ENCODE results near the gene AP2A2.
A peak's percentile ranks its signal among the peaks of the same experiment; 100 is the strongest.

AP2A2 gene

DNA sequence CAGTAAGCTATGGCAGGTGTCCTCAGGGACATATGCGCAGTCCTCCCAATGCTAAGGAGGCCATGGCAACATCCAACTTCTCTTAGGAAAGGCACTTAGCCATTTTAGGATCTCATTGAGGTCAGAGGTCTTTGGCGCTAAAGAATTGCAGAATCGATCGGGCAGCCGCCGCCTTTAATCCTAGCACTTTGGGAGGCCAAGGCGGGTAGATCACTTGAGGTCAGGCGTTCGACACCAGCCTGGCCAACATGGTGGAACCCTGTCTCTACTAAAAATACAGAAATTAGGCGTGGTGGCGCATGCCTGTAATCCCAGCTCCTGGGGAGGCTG, 13.8 kb upstream of the AP2A2 start:
- TF ChIP-seq POLR2AphosphoS5 (IDR thresholded peaks at IDR 0.05; ENCODE audit: borderline replicate concordance, low read depth, low read length) (no peak), EZH2 (IDR thresholded peaks at IDR 0.05) (no peak), FOXP2 (optimal IDR thresholded peaks at IDR 0.05; ENCODE audit: control extremely low read depth, extremely low read length, insufficient read depth) (no peak)
- H3K9me3 ChIP-seq (ENCODE audit: low read depth, low read length): no peaks in the 10 kb centered on the region
- peak overlapping the region; percentile 89 for H3K9ac ChIP-seq (ENCODE audit: insufficient read length)
- no peak for DNase-seq (ENCODE audit: low read depth, low spot score)
- peak overlapping the region; percentile 83 for H3K4me3 ChIP-seq
- H3K27ac ChIP-seq: no peak overlapping the region
- peaks cover 2% of the 10 kb centered on the region; the same call in 1 of the 2 replicates for H3K36me3 ChIP-seq (ENCODE audit: insufficient read depth, low read length)

DNA sequence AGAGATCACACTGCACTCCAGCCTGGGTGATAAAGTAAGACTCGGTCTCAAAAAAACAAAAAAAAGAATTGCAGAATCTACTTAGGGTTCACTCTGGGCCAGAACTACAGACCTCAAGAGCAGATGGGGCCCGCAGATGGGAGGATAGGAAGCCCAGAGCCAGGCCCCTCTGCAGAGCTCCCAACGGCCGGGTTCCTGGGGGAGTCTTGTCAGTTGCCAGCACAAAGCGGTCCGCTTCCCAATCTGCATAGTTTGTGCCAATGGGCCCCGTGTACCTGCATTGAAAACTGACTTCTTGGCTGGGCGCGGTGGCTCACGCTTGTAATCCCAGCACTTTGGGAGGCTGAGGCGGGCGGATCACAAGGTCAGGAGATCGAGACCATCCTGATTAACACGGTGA, 13.4 kb upstream of the AP2A2 start:
- no peak overlapping the region for H3K9ac ChIP-seq (ENCODE audit: insufficient read length)
- H3K4me3 ChIP-seq: no peak overlapping the region
- no peak for TF ChIP-seq EZH2 (IDR thresholded peaks at IDR 0.05)
- TF ChIP-seq POLR2AphosphoS5 (IDR thresholded peaks at IDR 0.05; ENCODE audit: borderline replicate concordance, low read depth, low read length): no peak
- no peak for TF ChIP-seq FOXP2 (optimal IDR thresholded peaks at IDR 0.05; ENCODE audit: control extremely low read depth, extremely low read length, insufficient read depth)
- H3K9me3 ChIP-seq (ENCODE audit: low read depth, low read length): no peaks in the 10 kb centered on the region
- DNase-seq (ENCODE audit: low read depth, low spot score): no peak
- peaks cover 2% of the 10 kb centered on the region; the same call in 1 of the 2 replicates for H3K36me3 ChIP-seq (ENCODE audit: insufficient read depth, low read length)
- H3K27ac ChIP-seq: no peak overlapping the region

DNA sequence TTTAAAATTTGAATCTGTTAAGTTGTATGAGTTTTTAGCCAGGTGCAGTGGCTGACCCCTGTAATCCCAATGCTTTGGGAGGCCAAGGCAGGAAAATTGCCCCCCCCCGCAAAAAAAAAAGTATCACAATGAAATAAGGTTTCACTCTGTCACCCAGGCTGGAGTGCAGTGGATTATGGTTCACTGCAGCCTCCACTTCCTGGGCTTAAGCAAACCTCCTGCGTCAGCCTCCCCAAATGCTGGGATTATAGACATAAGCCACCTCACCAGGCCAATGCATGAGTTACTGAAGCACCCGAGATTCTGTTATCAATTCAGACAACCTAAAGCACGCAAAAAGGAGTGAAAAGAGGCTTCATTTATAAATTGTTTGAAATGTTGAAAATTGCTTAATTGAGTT, 12.6 kb upstream of the AP2A2 start:
- Histone ChIP-seq H3K4me3 (no peak overlapping the region), H3K9ac (ENCODE audit: insufficient read length) (no peak overlapping the region), H3K27ac (no peak overlapping the region), H3K9me3 (ENCODE audit: low read depth, low read length) (no peaks in the 10 kb centered on the region), H3K36me3 (ENCODE audit: insufficient read depth, low read length) (peaks cover 2% of the 10 kb centered on the region; the same call in 1 of the 2 replicates)
- TF ChIP-seq POLR2AphosphoS5 (IDR thresholded peaks at IDR 0.05; ENCODE audit: borderline replicate concordance, low read depth, low read length) (no peak), EZH2 (IDR thresholded peaks at IDR 0.05) (no peak), FOXP2 (optimal IDR thresholded peaks at IDR 0.05; ENCODE audit: control extremely low read depth, extremely low read length, insufficient read depth) (no peak)
- DNase-seq (ENCODE audit: low read depth, low spot score): no peak

GRCh38 chr11:914204-914603, 11.5 kb upstream of the AP2A2 start:
- no peak overlapping the region for H3K9ac ChIP-seq (ENCODE audit: insufficient read length)
- no peak for DNase-seq (ENCODE audit: low read depth, low spot score)
- H3K36me3 ChIP-seq (ENCODE audit: insufficient read depth, low read length): no peaks in the 10 kb centered on the region; the same call in 1 of the 2 replicates
- no peaks in the 10 kb centered on the region for H3K9me3 ChIP-seq (ENCODE audit: low read depth, low read length)
- TF ChIP-seq EZH2 (IDR thresholded peaks at IDR 0.05) (no peak), POLR2AphosphoS5 (IDR thresholded peaks at IDR 0.05; ENCODE audit: borderline replicate concordance, low read depth, low read length) (no peak), FOXP2 (optimal IDR thresholded peaks at IDR 0.05; ENCODE audit: control extremely low read depth, extremely low read length, insufficient read depth) (no peak)
- H3K27ac ChIP-seq: no peak overlapping the region
- H3K4me3 ChIP-seq: no peak overlapping the region

GRCh38 chr11:914747-915501, 10.7 kb upstream of the AP2A2 start:
- Histone ChIP-seq H3K27ac (no peak overlapping the region), H3K4me3 (no peak overlapping the region), H3K9me3 (ENCODE audit: low read depth, low read length) (no peaks in the 10 kb centered on the region), H3K9ac (ENCODE audit: insufficient read length) (no peak overlapping the region), H3K36me3 (ENCODE audit: insufficient read depth, low read length) (no peaks in the 10 kb centered on the region)
- TF ChIP-seq EZH2 (IDR thresholded peaks at IDR 0.05) (no peak), FOXP2 (optimal IDR thresholded peaks at IDR 0.05; ENCODE audit: control extremely low read depth, extremely low read length, insufficient read depth) (no peak), POLR2AphosphoS5 (IDR thresholded peaks at IDR 0.05; ENCODE audit: borderline replicate concordance, low read depth, low read length) (no peak)
- no peak for DNase-seq (ENCODE audit: low read depth, low spot score)

DNA sequence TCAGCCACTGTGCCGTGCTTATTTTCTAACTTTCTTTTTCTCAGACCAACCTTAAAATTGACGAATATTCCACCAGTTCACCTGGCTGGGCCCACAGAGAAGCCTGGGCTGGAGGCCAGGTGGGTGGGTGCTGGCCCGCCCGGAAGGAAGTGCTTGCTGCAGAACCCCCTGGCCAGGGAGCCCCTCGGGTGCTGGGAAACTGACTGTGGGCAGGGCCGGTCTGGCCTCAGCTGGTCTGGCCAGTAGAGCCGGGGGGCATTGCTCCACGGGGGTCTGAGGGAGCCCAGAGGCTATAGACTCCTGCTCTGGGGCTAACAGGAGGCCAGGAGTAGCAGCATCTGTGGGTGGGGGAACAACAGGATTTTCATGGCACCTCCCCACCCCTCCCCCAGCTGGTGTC, 8.2 kb upstream of the AP2A2 start:
- H3K27ac ChIP-seq: no peak overlapping the region
- no peaks in the 10 kb centered on the region for H3K36me3 ChIP-seq (ENCODE audit: insufficient read depth, low read length)
- no peak overlapping the region for H3K4me3 ChIP-seq
- TF ChIP-seq FOXP2 (optimal IDR thresholded peaks at IDR 0.05; ENCODE audit: control extremely low read depth, extremely low read length, insufficient read depth): no peak
- no peak for TF ChIP-seq POLR2AphosphoS5 (IDR thresholded peaks at IDR 0.05; ENCODE audit: borderline replicate concordance, low read depth, low read length)
- no peak for TF ChIP-seq EZH2 (IDR thresholded peaks at IDR 0.05)
- no peak overlapping the region for H3K9ac ChIP-seq (ENCODE audit: insufficient read length)
- H3K9me3 ChIP-seq (ENCODE audit: low read depth, low read length): no peaks in the 10 kb centered on the region
- DNase-seq (ENCODE audit: low read depth, low spot score): no peak

DNA sequence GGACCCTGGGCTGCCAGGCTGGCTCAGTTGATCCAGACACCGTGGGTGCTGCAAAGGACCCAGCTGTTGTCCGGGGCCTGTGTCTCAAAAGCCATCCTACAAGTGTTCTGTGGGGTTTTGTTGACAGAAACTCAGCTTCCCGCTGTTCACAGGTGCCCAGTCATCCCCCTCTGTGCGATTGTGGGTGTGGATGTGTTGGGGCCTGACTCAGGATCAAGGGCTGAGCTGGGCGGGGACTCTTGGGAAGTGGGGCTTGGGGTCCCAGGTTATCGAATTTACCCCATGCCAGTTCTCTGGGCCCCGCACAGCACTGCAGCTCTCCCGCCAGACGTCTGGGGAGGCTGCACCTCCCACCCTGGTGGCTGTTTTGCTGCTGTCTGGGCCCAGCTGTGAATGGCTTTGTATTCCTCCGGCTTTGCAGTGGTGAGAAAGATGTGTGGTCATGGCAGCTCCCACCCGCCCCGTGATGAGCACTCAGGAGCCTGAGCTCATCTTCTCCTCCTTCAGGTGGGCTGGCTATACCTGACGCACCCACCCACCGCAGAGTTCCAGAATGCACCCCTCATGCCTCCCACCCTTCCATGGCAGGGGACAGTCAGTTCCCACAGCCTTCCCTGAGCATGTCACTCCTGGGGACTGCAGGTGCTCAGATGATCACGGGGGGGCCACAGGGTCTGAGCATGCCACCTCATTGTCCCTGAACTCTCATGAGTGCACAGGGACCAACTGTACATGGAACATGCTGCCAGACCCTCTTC, 3.6 kb upstream of the AP2A2 start:
- Histone ChIP-seq H3K36me3 (ENCODE audit: insufficient read depth, low read length) (peaks cover 2% of the 10 kb centered on the region; the same call in 1 of the 2 replicates), H3K9ac (ENCODE audit: insufficient read length) (no peak overlapping the region), H3K9me3 (ENCODE audit: low read depth, low read length) (no peaks in the 10 kb centered on the region), H3K27ac (no peak overlapping the region), H3K4me3 (no peak overlapping the region)
- TF ChIP-seq EZH2 (IDR thresholded peaks at IDR 0.05) (no peak), POLR2AphosphoS5 (IDR thresholded peaks at IDR 0.05; ENCODE audit: borderline replicate concordance, low read depth, low read length) (no peak), FOXP2 (optimal IDR thresholded peaks at IDR 0.05; ENCODE audit: control extremely low read depth, extremely low read length, insufficient read depth) (no peak)
- DNase-seq (ENCODE audit: low read depth, low spot score): no peak

DNA sequence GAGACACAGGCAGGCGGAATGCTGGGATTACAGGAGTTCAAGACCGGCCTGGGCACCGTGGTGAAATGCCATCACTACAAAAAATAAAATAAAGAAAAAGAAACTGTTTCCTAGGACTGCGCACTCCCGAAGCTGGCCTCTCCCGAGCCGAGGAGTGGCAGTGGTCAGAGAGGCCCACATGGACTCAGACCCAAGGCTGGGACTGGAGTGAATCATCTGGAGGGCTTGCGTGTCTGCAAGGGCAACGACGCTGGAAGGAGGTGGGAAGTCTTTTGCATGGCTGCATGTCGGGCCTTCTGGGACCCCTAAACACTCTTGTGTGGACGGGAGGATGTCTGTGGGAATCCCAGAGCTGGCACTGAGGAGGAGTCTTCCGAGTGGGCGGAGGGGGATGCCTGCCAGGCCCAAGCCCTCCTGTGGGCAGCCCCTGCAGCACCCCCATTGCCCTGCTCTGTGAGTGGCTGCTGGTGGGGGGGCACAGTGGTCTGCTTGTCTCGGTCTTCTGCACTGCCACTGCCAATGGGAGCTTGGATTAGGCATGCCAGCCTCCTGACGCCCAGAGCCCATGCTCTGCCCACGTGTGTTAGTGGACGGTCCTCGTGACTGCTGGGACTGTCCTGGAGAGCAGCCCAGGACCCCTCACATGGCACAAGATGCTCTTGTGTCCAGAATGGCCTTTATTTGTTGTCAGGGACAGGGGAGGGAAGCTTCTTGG, 1.8 kb upstream of the AP2A2 start:
- Histone ChIP-seq H3K9me3 (ENCODE audit: low read depth, low read length) (no peaks in the 10 kb centered on the region), H3K27ac (no peak overlapping the region), H3K36me3 (ENCODE audit: insufficient read depth, low read length) (peaks cover 13% of the 10 kb centered on the region), H3K9ac (ENCODE audit: insufficient read length) (no peak overlapping the region), H3K4me3 (no peak overlapping the region)
- DNase-seq (ENCODE audit: low read depth, low spot score): no peak
- no peak for TF ChIP-seq POLR2AphosphoS5 (IDR thresholded peaks at IDR 0.05; ENCODE audit: borderline replicate concordance, low read depth, low read length)
- no peak for TF ChIP-seq EZH2 (IDR thresholded peaks at IDR 0.05)
- TF ChIP-seq FOXP2 (optimal IDR thresholded peaks at IDR 0.05; ENCODE audit: control extremely low read depth, extremely low read length, insufficient read depth): no peak

All from SK-N-MC (cell line).